Transverse colon (tissue), 4 donors: Measurements from ENCODE around the gene ATP8B2.

Source experiments
- POLR2A ChIP-seq: fragments of 450-650 bp; IDR thresholded peaks from one replicate; pipeline ENCODE4 v1.6.1; 2016; ENCODE audit warnings: antibody characterized with exemption, mild to moderate bottlenecking, moderate library complexity
- POLR2AphosphoS5 ChIP-seq, 3 donors: sonication (generic); formaldehyde crosslinking; IDR thresholded peaks; one replicate each; pipeline ENCODE4 v1.6.1; 2016; ENCODE audit warnings: antibody characterized with exemption in 3 of 3
- TF ChIP-seq, protein P1 (sequence below), 5 experiments: fragments of 200-600 bp in 3 of 5; fragments of 450-650 bp in 2 of 5; sonication (generic) in 3 of 5; IDR thresholded peaks; 1 replicate in 2 of 5; 2 replicates in 3 of 5; pipeline ENCODE4 v1.5.1; 2016 to 2017; ENCODE audit warnings: antibody characterized with exemption in 5 of 5, inconsistent platforms in 3 of 5, mild to moderate bottlenecking in 2 of 5, moderate library complexity in 1 of 5

- TF ChIP-seq, protein P1, sequence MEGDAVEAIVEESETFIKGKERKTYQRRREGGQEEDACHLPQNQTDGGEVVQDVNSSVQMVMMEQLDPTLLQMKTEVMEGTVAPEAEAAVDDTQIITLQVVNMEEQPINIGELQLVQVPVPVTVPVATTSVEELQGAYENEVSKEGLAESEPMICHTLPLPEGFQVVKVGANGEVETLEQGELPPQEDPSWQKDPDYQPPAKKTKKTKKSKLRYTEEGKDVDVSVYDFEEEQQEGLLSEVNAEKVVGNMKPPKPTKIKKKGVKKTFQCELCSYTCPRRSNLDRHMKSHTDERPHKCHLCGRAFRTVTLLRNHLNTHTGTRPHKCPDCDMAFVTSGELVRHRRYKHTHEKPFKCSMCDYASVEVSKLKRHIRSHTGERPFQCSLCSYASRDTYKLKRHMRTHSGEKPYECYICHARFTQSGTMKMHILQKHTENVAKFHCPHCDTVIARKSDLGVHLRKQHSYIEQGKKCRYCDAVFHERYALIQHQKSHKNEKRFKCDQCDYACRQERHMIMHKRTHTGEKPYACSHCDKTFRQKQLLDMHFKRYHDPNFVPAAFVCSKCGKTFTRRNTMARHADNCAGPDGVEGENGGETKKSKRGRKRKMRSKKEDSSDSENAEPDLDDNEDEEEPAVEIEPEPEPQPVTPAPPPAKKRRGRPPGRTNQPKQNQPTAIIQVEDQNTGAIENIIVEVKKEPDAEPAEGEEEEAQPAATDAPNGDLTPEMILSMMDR (IDR thresholded peaks at IDR 0.05), result no peak
- TF ChIP-seq POLR2A (no peak), POLR2AphosphoS5 (IDR thresholded peaks at IDR 0.05) (no peak)
Observed at GRCh38 chr1:154347961-154348360, 22.6 kb downstream of the ATP8B2 start.
